OCI-LY7 (cell line): ENCODE results near the gene CRK.
"Not testable (repeated sequence)": the region's sequence is repeated elsewhere in the genome, so short reads cannot be mapped to it uniquely, and the experiment has no call there.

Experiments
- CTCF ChIP-seq: fragments of 200-600 bp; sonication (generic); conservative IDR thresholded peaks from 2 replicates; pipeline ENCODE4 v1.5.1; 2014; ENCODE audit warnings: mild to moderate bottlenecking, antibody characterized with exemption, low read length, moderate library complexity, mixed read lengths
- EZH2phosphoT487 ChIP-seq: fragments of 200-600 bp; sonication (generic); IDR thresholded peaks from 2 replicates; pipeline ENCODE4 v1.6.1; 2018; ENCODE audit warnings: low read depth, borderline replicate concordance, mild to moderate bottlenecking, mixed run types, antibody characterized with exemption, low read length, moderate library complexity, mixed read lengths

- TF ChIP-seq CTCF, EZH2phosphoT487: not testable (repeated sequence)
Measured at GRCh38 chr17:1418476-1418875, 37.6 kb downstream of the CRK start.
